Stimulated activated naive B cell treated with anti-CD40 and anti-IgM and Interleukin-4, amounts not matched to agents 10 μg/mL and 1 μg/mL and 100 μg/mL, for 72 hours (primary cell): ENCODE data around the gene SORCS2.

Experiments
- ATAC-seq, 2 donors: fragments of 150-1000 bp; cut with Tn5 transposase; replicated peaks; 2 replicates each; pipeline ENCODE4 v1.10.0; 2021; ENCODE audit warnings: moderate library complexity in 1 of 2
- DNase-seq: peaks from one replicate; pipeline ENCODE4 v3.0.0; 2021
- H3K27ac Mint-ChIP-seq: one replicate; pipeline ENCODE4 v1.8.0; 2022; ENCODE audit warnings: mild to moderate bottlenecking, mixed read lengths
- H3K27me3 Mint-ChIP-seq, 2 donors: one replicate each; pipeline ENCODE4 v1.8.0; 2022; ENCODE audit warnings: mixed read lengths in 2 of 2
- H3K36me3 Mint-ChIP-seq, 2 donors: one replicate each; pipeline ENCODE4 v1.8.0; 2022; ENCODE audit warnings: mixed read lengths in 2 of 2, mild to moderate bottlenecking in 1 of 2
- H3K4me1 Mint-ChIP-seq, 2 donors: one replicate each; pipeline ENCODE4 v1.8.0; 2022; ENCODE audit warnings: mixed read lengths in 2 of 2, mild to moderate bottlenecking in 1 of 2
- H3K4me3 Mint-ChIP-seq, 2 donors: one replicate each; pipeline ENCODE4 v1.8.0; 2022; ENCODE audit warnings: mild to moderate bottlenecking in 2 of 2, mixed read lengths in 2 of 2, moderate library complexity in 1 of 2
- H3K9me3 Mint-ChIP-seq, 2 donors: one replicate each; pipeline ENCODE4 v1.8.0; 2022; ENCODE audit warnings: mixed read lengths in 2 of 2, mild to moderate bottlenecking in 1 of 2

Gene SORCS2

DNA sequence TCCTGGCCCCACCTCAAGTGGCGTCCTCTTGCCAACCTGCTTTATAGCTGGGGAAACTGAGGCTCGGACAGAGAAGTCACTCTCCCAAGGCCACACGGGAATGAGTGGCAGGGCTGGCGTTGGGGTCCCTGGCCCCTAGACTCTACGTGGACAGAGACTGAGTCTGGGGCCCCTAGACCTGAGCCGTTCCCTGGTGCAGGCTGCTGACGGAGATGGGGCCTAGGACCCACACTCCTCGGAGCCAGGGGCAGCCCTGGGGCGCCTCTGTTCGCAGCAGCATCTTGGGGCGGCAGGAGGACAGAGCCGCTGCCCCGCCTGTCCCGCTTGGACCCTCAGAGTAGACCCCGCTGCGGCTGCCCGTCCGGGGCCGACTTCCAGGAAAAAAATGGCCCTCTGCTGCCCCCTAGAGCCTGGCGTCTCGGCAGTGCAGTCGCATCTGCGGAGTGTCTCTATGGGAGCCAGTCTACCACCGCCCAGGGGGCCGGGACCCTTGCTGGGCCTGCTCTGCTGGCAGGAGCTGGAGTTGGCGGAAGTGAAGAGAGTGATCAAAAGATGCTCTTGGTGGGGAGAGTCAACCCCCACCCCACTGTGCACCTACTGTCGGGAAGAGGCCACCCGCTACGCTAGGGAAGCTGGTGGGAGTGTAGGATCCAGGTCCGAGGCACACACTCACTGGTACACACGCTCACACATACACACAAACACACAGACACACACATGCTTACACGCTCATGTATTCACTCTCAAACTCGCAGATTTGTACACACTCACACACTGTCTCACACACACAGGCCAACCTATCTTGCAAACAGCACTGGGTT, 527.2 kb downstream of the SORCS2 start:
- Mint-ChIP-seq H3K4me3 (no peak overlapping the region), H3K27ac (no peak overlapping the region), H3K9me3 (peaks cover 9 to 15% of the 10 kb centered on the region in 2 donors), H3K4me1 (peaks cover 0 to 6% of the 10 kb centered on the region in 2 donors), H3K36me3 (no peaks in the 10 kb centered on the region), H3K27me3 (peaks cover 26 to 40% of the 10 kb centered on the region in 2 donors)
- peak; percentile 72 to 81 for ATAC-seq
- DNase-seq = peak; percentile 18

DNA sequence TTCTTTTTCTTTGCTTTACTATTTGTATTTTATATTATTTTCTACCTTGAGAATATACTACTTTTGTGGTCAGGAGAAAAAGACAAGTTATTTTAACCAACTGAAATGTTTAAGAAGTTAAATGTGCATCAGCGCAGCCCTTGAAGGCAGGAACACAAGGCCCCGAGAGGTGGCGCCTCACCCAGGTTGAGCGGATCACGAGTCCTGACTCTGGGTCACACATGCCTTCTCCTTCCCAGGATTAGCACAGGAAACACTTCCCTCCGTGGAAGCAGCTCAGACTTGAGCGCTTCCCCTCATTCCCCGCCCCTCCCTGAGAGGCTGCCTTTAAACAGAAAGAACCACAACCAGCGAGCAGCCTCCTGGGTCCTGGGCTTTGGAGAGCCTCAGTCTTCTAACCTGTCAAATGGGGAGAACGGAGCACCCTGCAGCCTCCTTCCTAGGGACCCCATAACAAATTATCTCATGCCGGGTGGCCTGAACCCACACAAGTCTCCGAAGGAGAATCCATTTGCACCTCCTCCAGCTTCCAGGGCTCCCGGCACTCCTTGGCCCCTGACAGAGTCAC, 529.7 kb downstream of the SORCS2 start:
- DNase-seq (no peak), ATAC-seq (no peak)
- Mint-ChIP-seq H3K27me3 (peaks cover 18 to 33% of the 10 kb centered on the region in 2 donors), H3K9me3 (peaks cover 11 to 12% of the 10 kb centered on the region in 2 donors), H3K4me1 (peaks cover 0 to 3% of the 10 kb centered on the region in 2 donors), H3K27ac (no peak overlapping the region), H3K36me3 (no peaks in the 10 kb centered on the region), H3K4me3 (no peak overlapping the region)

DNA sequence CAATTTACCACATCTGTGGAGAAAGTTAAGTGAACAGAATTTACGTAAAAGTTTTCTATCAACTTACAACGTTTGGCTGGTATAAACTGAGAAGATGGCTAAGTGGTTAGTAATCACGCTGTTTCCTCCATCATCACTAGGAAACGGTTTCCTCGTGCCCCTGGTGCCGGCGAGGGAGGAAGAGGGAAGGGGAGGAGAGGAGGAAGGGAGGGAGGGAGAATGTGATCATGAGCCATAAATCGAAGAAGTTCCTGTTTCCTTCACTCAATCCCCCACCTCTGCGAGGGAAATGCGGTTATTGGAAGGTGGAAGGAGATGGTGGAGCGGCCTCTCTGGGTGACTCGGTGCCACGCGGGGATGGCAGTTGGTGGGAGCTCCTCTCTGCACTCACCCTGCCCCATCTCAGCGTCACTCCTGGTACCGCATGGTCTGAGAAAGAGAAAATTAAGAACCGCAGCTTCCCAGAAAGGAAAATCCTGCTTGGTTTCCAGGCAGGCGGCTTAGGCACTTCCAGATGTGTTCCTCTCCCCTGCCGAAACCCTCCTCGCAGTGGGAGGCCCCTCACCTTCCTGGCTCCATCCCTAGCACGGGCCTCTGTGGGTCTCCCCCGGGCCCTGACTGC, 530.5 kb downstream of the SORCS2 start:
- H3K27me3 Mint-ChIP-seq = peaks cover 18 to 25% of the 10 kb centered on the region in 2 donors
- no peaks in the 10 kb centered on the region for H3K36me3 Mint-ChIP-seq
- ATAC-seq = no peak
- peaks cover 11 to 12% of the 10 kb centered on the region in 2 donors for H3K9me3 Mint-ChIP-seq
- DNase-seq = no peak
- H3K27ac Mint-ChIP-seq = no peak overlapping the region
- peaks cover 0 to 3% of the 10 kb centered on the region in 2 donors for H3K4me1 Mint-ChIP-seq
- no peak overlapping the region for H3K4me3 Mint-ChIP-seq

DNA sequence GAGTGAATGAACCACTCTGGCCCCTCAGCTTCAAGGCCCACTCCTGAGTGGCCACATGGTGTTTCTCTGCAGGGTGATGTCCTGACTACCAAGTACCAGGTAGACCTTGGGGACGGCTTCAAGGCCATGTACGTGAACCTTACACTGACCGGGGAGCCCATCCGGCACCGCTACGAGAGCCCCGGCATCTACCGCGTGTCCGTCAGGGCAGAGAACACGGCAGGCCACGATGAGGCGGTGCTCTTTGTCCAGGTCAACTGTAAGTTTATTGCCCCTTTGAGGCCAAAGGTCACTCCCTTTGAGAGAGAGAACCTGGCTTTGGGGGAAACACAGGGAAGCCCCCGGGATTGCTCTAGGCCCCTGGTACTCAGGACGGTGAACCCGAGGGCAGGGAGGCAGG, 531.3 kb downstream of the SORCS2 start:
- ATAC-seq (no peak), DNase-seq (no peak)
- peaks cover 11 to 12% of the 10 kb centered on the region in 2 donors for H3K9me3 Mint-ChIP-seq
- no peak overlapping the region for H3K4me3 Mint-ChIP-seq
- peaks cover 0 to 2% of the 10 kb centered on the region in 2 donors for H3K4me1 Mint-ChIP-seq
- H3K27me3 Mint-ChIP-seq = peaks cover 20 to 22% of the 10 kb centered on the region in 2 donors
- H3K36me3 Mint-ChIP-seq = no peaks in the 10 kb centered on the region
- no peak overlapping the region for H3K27ac Mint-ChIP-seq

DNA sequence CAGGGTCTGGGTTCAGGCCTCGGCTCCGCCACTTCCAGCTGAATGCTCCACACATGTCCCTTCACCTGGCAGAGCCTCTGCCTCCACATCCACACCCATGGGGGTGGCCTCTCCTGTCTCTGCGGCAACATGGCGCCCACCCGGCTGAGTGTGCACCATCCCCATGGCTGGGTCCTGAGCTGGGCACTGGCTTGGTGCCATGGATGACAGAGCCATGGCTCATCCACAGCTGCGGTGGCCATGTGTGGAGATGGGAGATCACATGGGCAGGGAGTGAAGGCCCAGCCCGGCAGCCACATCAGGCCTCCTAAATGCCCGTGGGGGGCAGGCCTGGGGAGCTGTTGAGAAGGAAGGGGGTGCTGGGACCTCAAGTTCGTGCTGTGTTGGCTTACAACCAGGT, 533.6 kb downstream of the SORCS2 start:
- Mint-ChIP-seq H3K4me3 (no peak overlapping the region), H3K27me3 (peaks cover 11 to 12% of the 10 kb centered on the region in 2 donors), H3K4me1 (no peaks in the 10 kb centered on the region), H3K36me3 (no peaks in the 10 kb centered on the region), H3K27ac (no peak overlapping the region), H3K9me3 (peaks cover 11 to 12% of the 10 kb centered on the region in 2 donors)
- DNase-seq = no peak
- no peak for ATAC-seq

DNA sequence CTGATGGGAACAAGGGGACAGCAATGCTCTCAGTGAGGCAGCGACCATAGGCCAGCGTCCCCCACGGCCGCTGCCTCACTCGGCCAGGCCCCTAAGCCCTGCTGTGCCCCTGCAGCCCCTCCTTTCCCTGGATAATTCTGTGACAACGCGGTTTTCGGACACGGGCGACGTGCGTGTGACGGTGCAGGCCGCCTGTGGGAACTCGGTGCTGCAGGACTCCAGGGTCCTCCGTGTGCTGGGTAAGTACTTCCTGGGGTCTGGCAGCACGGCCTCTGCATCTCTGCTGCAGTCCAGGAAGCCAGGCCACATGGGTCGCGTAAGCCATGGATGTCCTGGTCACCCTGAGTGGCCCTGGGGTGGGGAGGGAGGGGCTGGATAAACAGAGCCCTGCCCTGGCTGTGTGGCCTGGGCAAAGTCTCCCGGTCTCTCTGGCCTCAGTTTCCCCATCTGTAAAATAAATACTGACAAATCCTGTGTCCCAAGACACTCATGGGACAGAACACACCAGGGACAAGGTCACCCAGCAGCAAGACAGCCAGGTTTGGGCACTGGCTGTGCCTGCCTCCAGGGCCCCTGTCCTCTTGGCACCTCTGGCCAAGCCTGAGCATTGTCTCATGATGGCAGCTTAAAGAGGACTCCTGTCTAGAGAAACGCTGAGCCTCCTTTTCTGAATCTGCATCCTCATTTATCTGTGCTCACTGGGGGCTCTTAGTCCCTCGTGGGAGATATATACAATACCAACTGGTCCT, 534.5 kb downstream of the SORCS2 start:
- no peak for ATAC-seq
- DNase-seq = no peak
- no peaks in the 10 kb centered on the region for H3K36me3 Mint-ChIP-seq

DNA sequence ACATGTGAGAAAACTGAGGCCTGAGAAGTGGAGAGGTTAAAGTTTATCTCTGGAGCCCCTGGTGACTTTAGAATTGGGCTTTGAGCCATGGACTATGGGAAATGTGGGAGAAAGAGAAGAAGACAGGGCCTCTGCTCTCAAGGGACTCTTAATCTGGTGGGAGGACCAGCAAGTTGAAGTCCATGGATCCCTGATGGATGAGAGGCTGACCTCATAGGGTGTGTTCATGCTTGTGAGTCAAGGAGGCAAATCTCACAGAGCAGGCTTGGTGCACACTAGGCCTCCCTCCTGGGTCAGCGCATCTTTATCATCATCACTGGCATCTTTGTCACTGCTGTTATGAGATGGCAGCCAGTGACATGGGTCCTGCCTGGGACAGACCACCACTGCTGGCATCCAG, 535.4 kb downstream of the SORCS2 start:
- Mint-ChIP-seq H3K36me3 (no peaks in the 10 kb centered on the region), H3K9me3 (peaks cover 11 to 12% of the 10 kb centered on the region in 2 donors), H3K27me3 (peaks cover 5 to 6% of the 10 kb centered on the region in 2 donors), H3K4me1 (no peaks in the 10 kb centered on the region), H3K27ac (no peak overlapping the region), H3K4me3 (no peak overlapping the region)
- no peak for DNase-seq
- ATAC-seq = no peak

More for the DNA sequence above, 534.5 kb downstream of the SORCS2 start:
- Mint-ChIP-seq H3K9me3 (peaks cover 11 to 12% of the 10 kb centered on the region in 2 donors), H3K4me1 (no peaks in the 10 kb centered on the region), H3K27ac (no peak overlapping the region), H3K4me3 (no peak overlapping the region), H3K27me3 (peaks cover 11 to 12% of the 10 kb centered on the region in 2 donors)

DNA sequence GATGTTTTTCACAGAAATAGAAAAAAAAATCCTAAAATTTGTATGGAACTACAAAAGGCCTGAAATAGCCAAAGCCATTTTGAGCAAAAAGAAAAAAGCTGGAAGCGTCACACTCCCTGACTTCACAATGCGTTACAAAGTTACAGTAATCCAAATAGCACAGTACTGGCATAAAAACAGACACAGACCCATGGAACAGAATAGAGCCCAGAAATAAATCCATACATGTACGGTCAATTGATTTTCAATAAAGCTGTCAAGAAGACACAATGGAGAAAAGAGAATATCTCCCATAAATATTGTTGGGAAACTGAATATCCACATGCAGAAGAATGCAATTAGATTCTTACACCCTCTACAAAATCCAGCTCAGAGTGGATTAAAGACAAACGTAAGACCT, 539.1 kb downstream of the SORCS2 start:
- no peaks in the 10 kb centered on the region for H3K9me3 Mint-ChIP-seq

DNA sequence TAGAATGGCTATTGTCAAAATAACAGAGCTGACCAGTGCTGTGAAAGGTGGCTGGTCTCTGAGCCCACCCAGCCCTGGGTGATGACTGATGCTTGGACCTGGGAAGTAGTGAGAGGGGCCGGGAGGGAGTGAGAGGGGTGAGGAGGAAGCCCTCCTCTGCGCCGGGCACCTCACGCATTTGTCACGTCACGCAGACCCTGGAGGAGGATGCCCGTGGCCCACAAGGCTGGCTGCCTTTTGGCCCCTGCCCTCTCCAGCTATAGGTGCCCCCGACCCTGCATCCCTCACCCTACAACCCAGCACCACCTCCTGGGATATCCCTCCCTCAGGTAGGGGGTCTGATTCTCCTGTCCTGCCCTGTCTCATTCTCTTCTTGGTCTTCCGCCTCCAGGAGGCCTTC, 539.9 kb downstream of the SORCS2 start:
- peaks cover 5 to 9% of the 10 kb centered on the region in 2 donors for H3K27me3 Mint-ChIP-seq
- no peaks in the 10 kb centered on the region for H3K9me3 Mint-ChIP-seq
- no peaks in the 10 kb centered on the region for H3K36me3 Mint-ChIP-seq
- no peak overlapping the region for H3K4me3 Mint-ChIP-seq
- ATAC-seq (no peak), DNase-seq (no peak)
- peak overlapping the region; percentile 37 for H3K27ac Mint-ChIP-seq
- H3K4me1 Mint-ChIP-seq = no peaks in the 10 kb centered on the region

More for the DNA sequence above, 539.1 kb downstream of the SORCS2 start:
- Mint-ChIP-seq H3K27me3 (peaks cover 5 to 9% of the 10 kb centered on the region in 2 donors), H3K36me3 (no peaks in the 10 kb centered on the region), H3K27ac (no peak overlapping the region), H3K4me1 (no peaks in the 10 kb centered on the region), H3K4me3 (no peak overlapping the region)
- DNase-seq (no peak), ATAC-seq (no peak)

DNA sequence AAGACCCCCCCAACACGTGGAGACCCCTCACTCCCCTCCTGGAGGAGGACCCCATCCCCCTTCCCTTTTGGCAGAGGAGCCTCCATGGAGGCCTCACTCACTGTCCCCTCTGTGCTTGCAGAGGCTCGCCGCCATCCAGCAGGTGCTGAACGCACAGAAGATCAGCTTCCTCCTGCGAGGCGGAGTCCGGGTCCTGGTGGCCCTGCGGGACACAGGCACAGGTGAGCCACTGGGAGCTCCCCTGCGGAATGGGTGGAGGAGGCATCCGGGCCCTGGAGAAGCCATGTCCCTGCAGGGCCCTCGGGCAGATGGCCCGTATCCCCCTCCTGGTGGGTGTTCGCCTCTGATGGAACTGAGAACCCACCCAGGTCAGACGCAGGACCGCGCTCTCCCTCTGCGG, 540.9 kb downstream of the SORCS2 start:
- Mint-ChIP-seq H3K4me1 (no peaks in the 10 kb centered on the region), H3K4me3 (no peak overlapping the region), H3K27me3 (peaks cover 5 to 9% of the 10 kb centered on the region in 2 donors), H3K27ac (no peak overlapping the region), H3K36me3 (no peaks in the 10 kb centered on the region), H3K9me3 (no peaks in the 10 kb centered on the region)
- no peak for DNase-seq
- no peak for ATAC-seq

DNA sequence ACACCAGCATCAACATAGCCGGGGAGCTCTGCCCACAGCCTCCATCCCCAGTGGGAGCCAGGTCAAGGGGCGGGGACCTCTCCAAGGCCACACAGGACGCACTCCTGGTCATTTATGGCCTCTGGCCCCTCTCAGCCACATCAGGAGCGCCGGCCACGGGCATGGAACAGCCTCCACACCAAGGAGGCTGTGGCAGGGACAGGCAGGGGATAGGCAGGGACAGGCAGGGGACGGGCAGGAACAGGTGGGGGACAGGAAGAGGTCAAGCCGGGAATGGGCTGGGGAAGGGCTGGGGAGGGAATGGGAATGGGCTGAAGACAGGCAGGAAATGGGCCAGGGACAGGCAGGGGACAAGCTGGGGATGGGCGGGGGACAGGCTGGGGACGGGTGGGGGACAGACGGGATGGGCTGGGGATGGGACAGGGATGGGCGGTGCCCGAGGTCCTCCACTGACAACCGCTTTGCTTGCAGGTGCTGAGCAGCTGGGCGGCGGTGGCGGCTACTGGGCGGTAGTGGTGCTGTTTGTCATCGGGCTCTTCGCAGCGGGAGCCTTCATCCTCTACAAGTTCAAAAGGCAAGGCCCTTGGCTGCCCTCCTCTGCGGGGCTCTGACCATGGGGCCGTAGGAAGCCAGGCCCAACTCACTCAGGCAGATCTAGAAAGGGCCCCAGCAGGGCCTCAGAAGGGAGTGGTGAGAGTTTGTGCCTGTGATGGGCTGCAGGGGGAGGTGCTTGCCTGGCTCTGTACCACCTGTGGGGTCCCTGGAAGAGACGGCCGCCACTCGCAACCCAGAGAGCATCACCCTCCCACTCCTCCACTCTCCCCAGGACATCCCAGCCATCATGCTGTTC, 541.7 kb downstream of the SORCS2 start:
- no peak overlapping the region for H3K4me3 Mint-ChIP-seq
- H3K27me3 Mint-ChIP-seq = peaks cover 0 to 6% of the 10 kb centered on the region in 2 donors
- H3K4me1 Mint-ChIP-seq = no peaks in the 10 kb centered on the region
- no peaks in the 10 kb centered on the region for H3K36me3 Mint-ChIP-seq
- H3K9me3 Mint-ChIP-seq = no peaks in the 10 kb centered on the region
- no peak overlapping the region for H3K27ac Mint-ChIP-seq
- no peak for ATAC-seq
- DNase-seq = no peak

DNA sequence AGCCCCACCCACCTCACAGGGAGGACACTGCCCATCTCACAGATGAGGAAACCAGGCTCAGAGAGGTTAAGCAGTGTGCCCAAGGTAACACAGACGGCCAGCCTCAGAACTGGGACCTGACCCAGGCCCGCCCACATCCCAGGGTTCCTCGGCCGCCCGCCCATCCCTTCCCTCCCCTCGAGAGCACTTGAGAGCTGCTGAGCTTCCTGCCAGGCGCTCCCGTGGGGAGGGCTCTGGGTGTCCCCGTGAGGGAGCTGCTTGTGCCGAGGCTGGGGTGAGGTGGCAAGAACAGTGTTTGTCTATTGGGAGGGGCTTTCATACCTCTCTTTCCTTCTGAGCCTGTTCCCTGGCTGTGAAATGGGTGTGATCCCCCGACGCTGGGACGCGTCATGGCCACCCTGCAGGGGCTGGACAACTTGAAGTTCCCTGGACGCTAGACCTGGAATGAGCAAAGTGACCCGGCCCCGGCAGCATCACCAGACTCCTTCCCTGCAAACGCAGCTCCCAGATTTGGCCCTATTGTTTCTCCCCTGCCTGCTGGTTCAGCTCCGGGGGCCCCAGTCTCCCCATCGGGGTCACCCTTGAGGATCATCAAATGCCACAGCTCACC, 542.4 kb downstream of the SORCS2 start:
- DNase-seq (no peak), ATAC-seq (no peak)
- Mint-ChIP-seq H3K27ac (no peak overlapping the region), H3K9me3 (no peaks in the 10 kb centered on the region), H3K36me3 (no peaks in the 10 kb centered on the region), H3K4me1 (no peaks in the 10 kb centered on the region), H3K4me3 (no peak overlapping the region), H3K27me3 (peaks cover 0 to 4% of the 10 kb centered on the region in 2 donors)

DNA sequence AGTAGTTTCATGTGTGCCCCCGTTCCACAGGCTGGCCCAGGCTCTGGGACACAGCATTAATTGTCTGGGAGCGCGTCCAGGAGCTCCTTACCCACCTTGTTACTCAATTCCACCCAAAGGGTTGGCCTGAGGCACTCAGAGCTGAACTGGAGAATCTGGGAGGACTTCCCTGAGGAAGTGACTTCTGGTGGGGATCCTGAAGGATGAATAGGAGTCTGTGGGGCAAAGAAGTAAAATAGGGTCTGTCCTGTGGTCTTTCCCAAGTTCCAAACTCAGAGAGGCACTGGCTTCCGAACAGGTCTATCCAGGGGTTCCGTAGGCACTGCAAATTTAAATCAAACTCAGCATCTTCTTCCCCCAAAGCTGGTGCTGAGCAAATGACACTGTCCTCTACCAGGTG, 543.1 kb downstream of the SORCS2 start:
- H3K27me3 Mint-ChIP-seq = peaks cover 0 to 4% of the 10 kb centered on the region in 2 donors
- no peak overlapping the region for H3K4me3 Mint-ChIP-seq
- no peak for ATAC-seq
- no peaks in the 10 kb centered on the region for H3K36me3 Mint-ChIP-seq
- no peak for DNase-seq
- H3K9me3 Mint-ChIP-seq = no peaks in the 10 kb centered on the region
- peak overlapping the region; percentile 31 for H3K27ac Mint-ChIP-seq
- no peaks in the 10 kb centered on the region for H3K4me1 Mint-ChIP-seq
